Measurements from ENCODE around the gene SLC22A1. TPM values are rescaled to one million over a fixed set of nuclear protein-coding genes. Genes with fewer than 3 reads are reported as not detected.
"Not testable (repeated sequence)": the region's sequence is repeated elsewhere in the genome, so short reads cannot be mapped to it uniquely, and the experiment has no call there.

SLC22A1 gene
- total RNA-seq, 1 donor from 2014 or later = 0.19 TPM

DNA sequence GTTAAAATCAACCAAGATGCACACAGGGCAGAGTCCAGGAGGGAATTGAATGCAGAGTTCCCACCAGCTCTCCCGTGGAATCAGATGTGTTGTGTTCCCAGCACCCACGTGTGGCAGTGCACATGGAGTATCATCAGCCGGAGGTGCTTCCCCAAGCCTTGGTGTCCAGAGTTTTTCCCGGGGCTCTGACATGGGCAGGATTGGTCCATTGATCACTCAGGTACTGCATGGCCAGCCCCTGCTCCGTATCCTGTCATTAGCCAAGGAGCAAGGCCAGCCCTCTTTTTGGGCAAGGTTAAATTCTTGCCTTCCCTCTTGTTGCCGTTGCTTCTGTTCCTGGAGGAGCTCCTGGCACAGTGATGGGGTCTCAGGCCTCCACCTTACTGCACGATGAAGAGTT lies 28.6 kb upstream of the SLC22A1 start:
- no peak for DNase-seq (ENCODE audit: low read depth)

DNA sequence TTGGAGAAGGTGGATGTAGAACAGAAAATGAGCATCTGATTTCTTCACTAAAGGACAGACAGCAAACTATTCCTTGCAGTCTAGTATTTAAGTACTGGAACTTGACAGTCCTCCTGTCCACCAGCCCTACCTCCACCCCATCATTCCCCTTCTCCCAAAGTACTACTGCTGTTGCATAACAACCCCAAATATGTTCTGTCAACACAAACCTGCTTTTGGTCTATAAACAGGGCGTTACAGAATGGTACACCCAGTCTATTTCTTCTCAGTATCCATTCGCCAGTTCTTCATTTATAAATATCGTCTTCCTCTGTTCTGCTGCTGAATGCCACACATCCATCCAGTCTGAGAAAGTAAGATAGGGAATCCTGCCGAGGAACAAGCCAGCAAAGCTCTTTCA lies 27.7 kb upstream of the SLC22A1 start:
- no peak for DNase-seq (ENCODE audit: low read depth)

DNA sequence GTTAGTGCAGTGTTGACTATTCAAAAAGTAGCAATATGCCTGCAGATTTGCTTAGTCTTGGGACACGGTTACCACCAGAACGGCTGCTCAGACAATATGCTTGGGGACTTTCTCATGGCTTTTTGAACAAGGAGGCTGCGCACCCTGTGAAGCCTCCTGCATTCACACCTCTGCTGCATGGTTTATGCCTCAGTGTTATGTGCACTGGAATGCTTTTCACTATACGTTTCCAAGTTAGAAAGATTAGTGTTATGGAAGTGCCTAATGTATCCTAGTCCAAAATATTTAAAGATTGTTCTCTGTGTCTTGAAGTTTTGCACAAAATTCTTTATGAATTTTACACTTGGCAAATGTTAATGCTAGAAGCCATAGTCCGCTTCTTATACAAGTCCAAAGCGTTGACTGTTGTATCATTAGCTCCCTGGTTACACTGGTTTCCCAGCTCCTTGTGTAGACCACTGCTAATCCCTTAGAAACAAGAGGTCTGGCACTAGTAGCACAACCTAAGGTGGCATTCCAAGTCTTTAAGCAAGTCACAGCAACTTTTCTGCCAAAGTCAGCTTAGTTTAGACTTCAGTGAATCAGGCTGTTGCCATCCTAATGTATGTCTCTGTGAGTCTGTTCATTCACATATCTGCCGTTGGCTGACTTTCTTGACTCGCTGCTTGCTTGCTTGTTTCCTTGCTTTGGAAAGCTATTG lies 26.3 kb upstream of the SLC22A1 start:
- no peak for DNase-seq (ENCODE audit: low read depth)

- DNase-seq (ENCODE audit: low read depth) = no peak
Measured at GRCh38 chr6:160101277-160102205, 20.1 kb upstream of the SLC22A1 start.

- DNase-seq (ENCODE audit: low read depth) = no peak
Measured at GRCh38 chr6:160102399-160102798, 19.2 kb upstream of the SLC22A1 start.

DNA sequence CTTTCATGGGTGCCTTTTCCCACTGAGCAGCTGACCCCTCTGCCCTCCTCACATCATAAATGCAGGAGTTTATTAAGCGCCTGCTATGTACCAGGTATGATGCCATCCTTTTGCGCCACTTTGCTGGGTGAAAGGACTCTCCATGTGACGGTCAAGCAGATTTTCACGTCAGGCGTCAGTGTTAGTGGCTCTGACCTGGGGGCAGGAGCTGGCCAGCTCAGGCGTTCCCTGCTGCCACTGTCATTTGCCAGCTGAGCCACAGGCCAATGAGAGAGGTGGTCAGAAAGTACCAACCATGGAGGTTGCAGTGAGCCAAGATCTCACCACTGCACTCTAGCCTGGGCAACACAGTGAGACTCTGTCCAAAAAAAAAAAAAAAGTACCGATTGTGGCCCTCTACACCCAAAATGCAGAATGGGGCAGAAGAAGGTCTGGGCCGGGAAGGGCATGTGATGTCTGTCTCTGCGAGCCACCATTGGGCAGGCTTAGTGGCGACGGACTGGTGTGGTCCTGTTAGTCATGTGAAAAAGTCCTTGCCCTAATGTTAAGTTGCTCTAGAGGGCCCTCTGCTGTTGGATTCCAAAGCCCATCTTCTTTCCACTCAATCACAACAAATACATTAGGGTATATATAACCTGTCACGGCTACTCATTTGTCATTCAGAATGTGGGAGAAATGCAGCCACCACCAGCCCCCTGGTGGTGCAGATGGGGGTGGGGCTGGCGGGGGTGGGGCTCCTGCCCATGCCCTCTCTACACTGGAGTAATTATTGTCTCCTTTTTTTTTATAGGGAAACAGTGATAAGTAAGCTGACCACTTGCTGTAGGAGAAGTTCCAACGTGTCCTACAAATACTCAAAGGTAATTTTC lies 18.4 kb upstream of the SLC22A1 start:
- DNase-seq (ENCODE audit: low read depth) = peak; percentile 35

DNA sequence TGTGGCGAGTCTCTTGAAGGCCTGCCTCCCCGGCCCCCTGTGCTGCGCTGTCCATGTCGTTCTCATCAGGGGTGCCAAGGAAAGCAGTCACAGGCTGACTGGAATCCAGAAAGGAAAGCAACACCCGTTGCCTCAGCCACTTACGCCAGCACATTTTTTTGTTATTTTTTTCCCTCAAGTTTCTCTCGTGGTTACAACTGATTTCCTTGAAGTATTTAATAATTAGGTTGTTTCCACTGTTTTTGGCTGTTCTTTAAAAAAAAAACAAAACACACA lies 17.9 kb upstream of the SLC22A1 start:
- DNase-seq (ENCODE audit: low read depth) = no peak

DNA sequence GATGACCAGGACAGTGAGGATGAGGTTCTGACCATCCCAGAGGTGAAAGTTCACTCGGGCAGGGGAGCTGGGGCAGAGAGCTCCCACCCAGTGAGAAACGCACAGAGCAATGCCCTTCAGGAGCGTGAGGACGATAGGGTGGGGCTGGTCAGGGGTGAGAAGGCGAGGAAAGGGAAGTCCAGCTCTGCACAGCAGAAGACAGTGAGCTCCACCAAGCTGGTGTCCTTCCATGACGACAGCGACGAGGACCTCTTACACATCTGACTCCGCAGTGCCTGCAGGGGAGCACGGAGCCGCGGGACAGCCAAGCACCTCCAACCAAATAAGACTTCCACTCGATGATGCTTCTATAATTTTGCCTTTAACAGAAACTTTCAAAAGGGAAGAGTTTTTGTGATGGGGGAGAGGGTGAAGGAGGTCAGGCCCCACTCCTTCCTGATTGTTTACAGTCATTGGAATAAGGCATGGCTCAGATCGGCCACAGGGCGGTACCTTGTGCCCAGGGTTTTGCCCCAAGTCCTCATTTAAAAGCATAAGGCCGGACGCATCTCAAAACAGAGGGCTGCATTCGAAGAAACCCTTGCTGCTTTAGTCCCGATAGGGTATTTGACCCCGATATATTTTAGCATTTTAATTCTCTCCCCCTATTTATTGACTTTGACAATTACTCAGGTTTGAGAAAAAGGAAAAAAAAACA lies 16.6 kb upstream of the SLC22A1 start:
- DNase-seq (ENCODE audit: low read depth) = no peak

DNA sequence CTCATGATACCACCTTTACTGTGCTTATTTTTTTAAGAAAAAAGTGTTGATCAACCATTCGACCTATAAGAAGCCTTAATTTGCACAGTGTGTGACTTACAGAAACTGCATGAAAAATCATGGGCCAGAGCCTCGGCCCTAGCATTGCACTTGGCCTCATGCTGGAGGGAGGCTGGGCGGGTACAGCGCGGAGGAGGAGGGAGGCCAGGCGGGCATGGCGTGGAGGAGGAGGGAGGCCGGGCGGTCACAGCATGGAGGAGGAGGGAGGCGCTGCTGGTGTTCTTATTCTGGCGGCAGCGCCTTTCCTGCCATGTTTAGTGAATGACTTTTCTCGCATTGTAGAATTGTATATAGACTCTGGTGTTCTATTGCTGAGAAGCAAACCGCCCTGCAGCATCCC lies 15.6 kb upstream of the SLC22A1 start:
- no peak for DNase-seq (ENCODE audit: low read depth)

GRCh38 chr6:160106701-160107100 lies 14.9 kb upstream of the SLC22A1 start:
- DNase-seq (ENCODE audit: low read depth) = no peak

- DNase-seq (ENCODE audit: low read depth) = no peak
Measured at GRCh38 chr6:160108077-160108476, 13.5 kb upstream of the SLC22A1 start.

GRCh38 chr6:160110586-160111123 lies 11.0 kb upstream of the SLC22A1 start:
- DNase-seq (ENCODE audit: low read depth) = no peak

DNA sequence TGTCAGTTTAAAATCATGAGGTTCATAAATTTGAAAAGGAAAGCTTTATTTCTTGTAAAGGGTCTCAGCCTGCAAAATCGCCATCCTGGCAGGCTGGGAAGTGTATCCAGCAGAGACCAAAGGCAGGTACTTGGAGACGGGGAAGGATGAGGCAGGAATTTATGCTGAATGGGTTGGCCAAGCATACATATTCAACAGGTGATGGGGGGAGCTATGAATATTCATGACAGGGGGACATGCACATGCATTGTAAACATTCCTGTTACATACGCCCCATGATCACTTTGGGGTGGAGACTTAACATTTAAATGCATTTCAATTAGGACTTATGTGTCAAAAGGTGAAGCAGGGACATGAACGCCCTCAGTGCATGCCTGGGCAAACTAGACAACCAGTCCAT lies 9.8 kb upstream of the SLC22A1 start:
- no peak for DNase-seq (ENCODE audit: low read depth)

DNA sequence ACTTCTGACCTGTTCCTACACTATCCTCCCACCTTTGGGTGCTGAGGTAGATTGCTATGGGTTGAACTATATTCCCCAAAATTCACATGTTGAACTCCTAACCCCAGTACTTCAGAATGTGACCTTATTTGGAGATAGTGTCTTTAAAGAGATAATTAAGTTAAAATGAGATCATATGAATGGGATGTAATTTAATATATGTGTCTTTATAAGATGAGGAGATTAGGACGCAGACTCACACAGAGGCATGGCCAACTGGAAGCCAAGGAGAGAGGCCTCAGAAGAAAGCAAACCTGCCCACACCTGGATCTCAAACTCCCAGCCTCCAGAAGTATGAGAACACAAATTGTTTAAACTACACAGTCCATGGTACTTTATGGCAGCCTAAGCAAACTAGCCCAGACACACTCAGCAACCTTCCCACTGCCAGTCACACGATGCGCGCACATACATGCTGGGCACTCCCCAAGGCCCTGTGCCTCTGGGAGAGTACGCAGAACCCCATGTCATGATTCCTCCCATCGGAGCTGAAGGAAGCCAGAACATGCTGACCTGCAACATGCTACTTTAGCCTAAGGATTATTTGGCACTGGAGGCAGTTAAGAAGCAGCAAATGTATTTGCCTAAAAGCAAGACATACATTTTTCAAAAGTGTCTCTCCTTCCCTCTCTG lies 8.9 kb upstream of the SLC22A1 start:
- no peak for DNase-seq (ENCODE audit: low read depth)

DNA sequence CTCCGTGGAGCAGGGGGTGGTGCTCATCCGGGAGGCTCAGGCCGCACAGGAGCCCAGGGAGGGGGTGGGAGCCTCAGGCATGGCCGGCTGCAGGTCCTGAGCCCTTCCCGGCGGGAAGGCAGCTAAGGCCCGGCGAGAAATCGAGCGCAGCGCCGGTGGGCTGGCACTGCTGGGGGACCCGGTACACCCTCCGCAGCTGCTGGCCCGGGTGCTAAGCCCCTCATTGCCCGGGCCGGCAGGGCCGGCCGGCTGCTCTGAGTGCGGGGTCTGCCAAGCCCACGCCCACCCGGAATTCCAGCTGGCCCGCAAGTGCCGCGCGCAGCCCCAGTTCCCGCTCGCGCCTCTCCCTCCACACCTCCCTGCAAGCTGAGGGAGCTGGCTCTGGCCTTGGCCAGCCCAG lies 7.1 kb upstream of the SLC22A1 start:
- not testable (repeated sequence) for DNase-seq (ENCODE audit: low read depth)

- no peak for DNase-seq (ENCODE audit: low read depth)
Measured at GRCh38 chr6:160115421-160115820, 6.2 kb upstream of the SLC22A1 start.

DNA sequence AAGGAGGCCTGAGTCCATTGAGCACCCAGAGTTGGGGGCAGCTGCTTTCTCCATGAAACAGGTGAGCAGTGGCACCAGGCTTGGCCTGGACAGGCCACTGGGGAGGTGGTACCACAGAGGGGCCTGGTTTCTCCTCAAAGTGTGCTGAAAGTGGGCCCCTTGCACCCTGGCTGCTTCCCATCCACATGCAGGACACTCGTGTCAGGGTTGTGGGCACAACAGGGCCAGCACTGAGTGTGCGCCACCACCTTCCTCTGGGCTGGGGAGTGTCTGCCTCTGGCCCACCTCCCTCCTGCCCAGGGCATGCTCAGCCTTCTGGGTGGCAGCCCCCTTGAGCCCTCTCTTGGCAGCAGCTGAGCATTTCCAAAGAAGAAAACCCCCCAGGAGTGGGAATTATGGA lies 5.2 kb upstream of the SLC22A1 start:
- DNase-seq (ENCODE audit: low read depth) = no peak

GRCh38 chr6:160117137-160117536 lies 4.5 kb upstream of the SLC22A1 start:
- no peak for DNase-seq (ENCODE audit: low read depth)

DNA sequence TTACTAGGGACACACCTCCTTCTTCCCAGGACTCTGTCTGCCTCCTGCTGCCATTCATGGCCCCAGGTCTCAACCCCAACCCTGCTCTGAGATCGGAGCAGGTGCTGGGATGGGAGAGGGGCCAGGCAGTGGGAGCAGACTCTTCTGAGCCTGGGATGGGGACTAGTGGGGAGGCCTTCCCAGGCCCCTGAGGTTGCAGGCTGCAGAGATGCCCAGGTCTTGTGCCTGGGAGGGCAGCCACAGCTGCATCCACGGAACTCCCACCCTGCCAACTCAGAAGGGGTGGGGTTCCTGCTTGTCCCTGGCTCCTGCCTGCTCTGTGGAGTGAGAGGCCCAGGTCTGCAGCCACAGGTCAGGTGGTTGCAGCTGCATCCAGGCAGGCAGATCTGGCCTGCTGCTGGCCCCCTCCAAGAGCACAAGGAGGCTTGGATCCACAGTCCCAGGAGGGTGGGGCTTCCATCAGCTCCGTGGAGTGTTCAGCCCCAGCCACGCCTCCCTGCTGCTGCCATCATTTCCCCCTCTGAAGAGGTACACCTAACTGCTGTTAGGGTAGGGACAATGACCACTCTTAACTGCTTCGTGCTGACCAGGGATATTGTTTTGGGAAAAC lies 2.9 kb upstream of the SLC22A1 start:
- no peak for DNase-seq (ENCODE audit: low read depth)

GRCh38 chr6:160120087-160120486 lies 1.5 kb upstream of the SLC22A1 start:
- DNase-seq (ENCODE audit: low read depth) = no peak
